B cell (primary cell): ENCODE data around the gene RFC2. TPM values are rescaled to one million over a fixed set of nuclear protein-coding genes. Genes with fewer than 3 reads are reported as not detected.

ENCODE experiments used
- ATAC-seq: fragments of 200-7000 bp; cut with Tn5 transposase; one replicate; pipeline ENCODE4 v1.10.0; 2021; ENCODE audit warnings: low read depth, mild to moderate bottlenecking, moderate number of reproducible peaks, moderate library complexity
- CTCF ChIA-PET: fragments of 350-600 bp; sonication (Branson Sonifier 250); formaldehyde crosslinking; loops from one replicate; lab custom pipeline; 2021; ENCODE audit warnings: antibody characterized with exemption, inconsistent platforms; lab: Charles Lee
- POLR2A ChIA-PET: fragments of 350-600 bp; sonication (Branson Sonifier 250); formaldehyde crosslinking; loops from one replicate; lab custom pipeline; 2021; ENCODE audit warnings: antibody characterized with exemption; lab: Charles Lee
- DNase-seq: peaks from one replicate; pipeline ENCODE4 v3.0.0; 2013
- H2AFZ ChIP-seq: 2 replicates; pipeline ENCODE4 v1.6.1; 2012; ENCODE audit warnings: mild to moderate bottlenecking, low read depth, low read length; ENCODE audit not compliant: insufficient read depth, poor library complexity, severe bottlenecking
- H3K27ac ChIP-seq, 2 donors: 1 replicate in 1 of 2; 2 replicates in 1 of 2; pipeline ENCODE4 v1.5.1; 2012 to 2013; ENCODE audit warnings: low read length in 2 of 2, mild to moderate bottlenecking in 2 of 2, moderate library complexity in 1 of 2
- H3K27me3 ChIP-seq, 4 experiments: fragments of 200-600 bp in 1 of 4; sonication (generic) in 1 of 4; replicated peaks in 1 of 4; 1 replicate in 2 of 4; 2 replicates in 2 of 4; pipeline versions ENCODE4 v1.6.1 to v1.7.0; 2013 to 2016; ENCODE audit warnings: low read length in 3 of 4, mild to moderate bottlenecking in 2 of 4, mixed read lengths in 1 of 4, moderate library complexity in 1 of 4; ENCODE audit not compliant: insufficient read depth in 4 of 4, control insufficient read depth in 3 of 4; ENCODE audit errors: control extremely low read depth in 1 of 4
- H3K36me3 ChIP-seq, 2 experiments: replicated peaks in 1 of 2; 1 replicate in 1 of 2; 2 replicates in 1 of 2; pipeline versions ENCODE4 v1.6.1 to v1.7.1; 2013; ENCODE audit warnings: low read length in 1 of 2; ENCODE audit not compliant: insufficient read depth in 2 of 2, control insufficient read depth in 1 of 2; ENCODE audit errors: control extremely low read depth in 1 of 2, extremely low read depth in 1 of 2
- H3K4me1 ChIP-seq, 2 donors: fragments of 200-600 bp in 1 of 2; sonication (generic) in 1 of 2; 1 replicate in 1 of 2; 2 replicates in 1 of 2; pipeline versions ENCODE4 v1.5.1 to v1.6.1; 2013 to 2017; ENCODE audit warnings: low read length in 2 of 2; ENCODE audit not compliant: control insufficient read depth in 2 of 2, insufficient read depth in 2 of 2
- H3K4me2 ChIP-seq: replicated peaks from 2 replicates; pipeline ENCODE3; 2012; ENCODE audit warnings: mild to moderate bottlenecking, low read depth, low read length; ENCODE audit not compliant: poor library complexity, severe bottlenecking
- H3K4me3 ChIP-seq, 5 experiments: fragments of 200-600 bp in 1 of 5; sonication (generic) in 1 of 5; 1 replicate in 3 of 5; 2 replicates in 2 of 5; pipeline versions ENCODE4 v1.5.1 to v1.7.0; 2011 to 2016; ENCODE audit warnings: low read length in 4 of 5, mild to moderate bottlenecking in 4 of 5, low read depth in 2 of 5, control low read depth in 1 of 5, moderate library complexity in 1 of 5; ENCODE audit not compliant: insufficient read depth in 1 of 5; ENCODE audit errors: control extremely low read depth in 1 of 5, extremely low read depth in 1 of 5
- H3K79me2 ChIP-seq: fragments of 200-600 bp; sonication (generic); one replicate; pipeline ENCODE4 v1.6.0; 2016; ENCODE audit warnings: low read length; ENCODE audit not compliant: control insufficient read depth, insufficient read depth
- H3K9ac ChIP-seq: fragments of 200-600 bp; sonication (generic); 2 replicates; pipeline ENCODE4 v1.6.1; 2017; ENCODE audit warnings: mild to moderate bottlenecking, low read length, moderate library complexity
- H3K9me3 ChIP-seq, 3 donors: one replicate each; pipeline versions ENCODE4 v1.6.1 to v1.7.1; 2013; ENCODE audit warnings: low read length in 2 of 3; ENCODE audit not compliant: control insufficient read depth in 2 of 3, insufficient read depth in 1 of 3; ENCODE audit errors: control extremely low read depth in 1 of 3
- H4K20me1 ChIP-seq: 2 replicates; pipeline ENCODE4 v1.6.0; 2012; ENCODE audit warnings: mild to moderate bottlenecking, low read length; ENCODE audit not compliant: insufficient read depth, control insufficient read depth, poor library complexity, severe bottlenecking
- H3K27ac Mint-ChIP-seq: one replicate; pipeline ENCODE4 v1.8.0; 2021; ENCODE audit warnings: mixed read lengths
- H3K27me3 Mint-ChIP-seq: one replicate; pipeline ENCODE4 v1.8.0; 2021; ENCODE audit warnings: mixed read lengths
- H3K4me1 Mint-ChIP-seq: one replicate; pipeline ENCODE4 v1.8.0; 2021; ENCODE audit warnings: mixed read lengths
- H3K4me3 Mint-ChIP-seq: one replicate; pipeline ENCODE4 v1.8.0; 2021; ENCODE audit warnings: mixed read lengths
- H3K9me3 Mint-ChIP-seq: one replicate; pipeline ENCODE4 v1.8.0; 2022; ENCODE audit warnings: mixed read lengths; ENCODE audit not compliant: insufficient read depth
- EZH2 ChIP-seq: IDR thresholded peaks from 2 replicates; pipeline ENCODE4 v1.6.1; 2012; ENCODE audit warnings: borderline replicate concordance, low read depth, mild to moderate bottlenecking, moderate library complexity, low read length; ENCODE audit not compliant: insufficient read depth, poor library complexity, severe bottlenecking
- WGBS: methylation state at CpG from one replicate; pipeline ENCODE4 v1.1.5; 2013; ENCODE audit warnings: missing lambda C conversion rate; ENCODE audit not compliant: insufficient coverage; 5-methylcytosine and 5-hydroxymethylcytosine counted together
- intact Hi-C: fragments of 100-400 bp; cut with micrococcal nuclease; formaldehyde crosslinking; loops from one replicate; pipeline ENCODE4 v1.10.0; 2022
- polyA plus RNA-seq: library from polyadenylated mRNA; depleted of rRNA; stranded (reverse); fragments of >200 nt; gene quantifications from 2 replicates; pipeline ENCODE4 v1.2.3, GENCODE V29; 2012
- total RNA-seq, 2 donors: library from RNA; stranded (reverse); fragments of 120-200 nt in 1 of 2; gene quantifications; 1 replicate in 1 of 2; 2 replicates in 1 of 2; pipeline versions ENCODE4 v1.2.3 to v1.2.4, GENCODE V29; 2013 to 2022
- TF ChIP-seq, protein P1 (sequence below): fragments of 200-600 bp; IDR thresholded peaks from one replicate; pipeline ENCODE4 v1.8.0; 2022; ENCODE audit warnings: antibody characterized with exemption, mild to moderate bottlenecking

The RFC2 gene
- total and polyA plus RNA-seq, 2 donors (not counting 1 experiment from before 2014, with no cell fraction given) = 20.2 to 36.4 TPM

DNA sequence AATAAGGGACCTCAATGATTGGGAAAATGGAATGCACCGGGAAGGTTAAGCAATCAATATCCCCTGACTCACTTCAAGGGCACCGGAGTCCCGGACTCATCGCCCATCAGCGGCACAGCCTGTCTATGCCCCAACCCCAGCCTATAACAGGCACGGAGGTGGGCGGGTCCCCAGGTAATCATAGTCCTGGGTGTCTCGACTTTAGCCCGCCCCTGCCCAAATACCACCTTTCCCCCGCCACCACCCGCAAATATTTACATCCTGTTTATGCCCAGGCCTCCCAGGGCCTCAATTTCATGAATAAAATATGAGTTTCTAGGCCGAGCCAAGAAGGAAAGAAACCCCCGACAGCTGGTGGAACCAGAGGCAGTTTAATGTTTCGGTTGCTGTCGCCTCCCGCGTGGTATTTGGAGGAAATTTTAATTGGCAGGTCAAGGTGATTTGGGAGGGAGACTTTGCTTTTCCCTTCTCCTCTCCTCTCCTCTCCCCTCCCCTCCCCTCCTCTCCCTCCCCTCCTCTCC, 15.6 kb upstream of the RFC2 start:
- H3K4me1 Mint-ChIP-seq = peaks cover 46% of the 10 kb centered on the region

More for the DNA sequence above, 15.6 kb upstream of the RFC2 start:
- intact Hi-C loops = loop anchor here (1.0 to 5.0 kb wide), 3 partner anchors 16 to 64 kb away; partner anchors contain the start of gene RFC2
- WGBS = 0% methylated on average over 10 of the region's 17 CpGs
- CTCF ChIA-PET = interaction anchor here (1.8 to 8.4 kb wide), 5 partner anchors 15 to 131 kb away, joined by 4 to 56 read pairs (median 13); partner anchors contain the start of genes CLIP2 and RFC2
- Mint-ChIP-seq H3K27ac (peak overlapping the region; percentile 85), H3K27me3 (no peaks in the 10 kb centered on the region), H3K9me3 (no peaks in the 10 kb centered on the region), H3K4me3 (peak overlapping the region; percentile 95)
- DNase-seq (peak; percentile 81), ATAC-seq (peak; percentile 67)
- H3K79me2 ChIP-seq = no peaks in the 10 kb centered on the region
- POLR2A ChIA-PET = interaction anchor here (0.7 to 4.5 kb wide), 5 partner anchors 15 to 1412 kb away, joined by 3 to 34 read pairs (median 3); partner anchors contain the start of gene CLIP2
- H2AFZ ChIP-seq = peak overlapping the region; percentile 82
- H4K20me1 ChIP-seq = no peaks in the 10 kb centered on the region
- TF ChIP-seq, protein P1, sequence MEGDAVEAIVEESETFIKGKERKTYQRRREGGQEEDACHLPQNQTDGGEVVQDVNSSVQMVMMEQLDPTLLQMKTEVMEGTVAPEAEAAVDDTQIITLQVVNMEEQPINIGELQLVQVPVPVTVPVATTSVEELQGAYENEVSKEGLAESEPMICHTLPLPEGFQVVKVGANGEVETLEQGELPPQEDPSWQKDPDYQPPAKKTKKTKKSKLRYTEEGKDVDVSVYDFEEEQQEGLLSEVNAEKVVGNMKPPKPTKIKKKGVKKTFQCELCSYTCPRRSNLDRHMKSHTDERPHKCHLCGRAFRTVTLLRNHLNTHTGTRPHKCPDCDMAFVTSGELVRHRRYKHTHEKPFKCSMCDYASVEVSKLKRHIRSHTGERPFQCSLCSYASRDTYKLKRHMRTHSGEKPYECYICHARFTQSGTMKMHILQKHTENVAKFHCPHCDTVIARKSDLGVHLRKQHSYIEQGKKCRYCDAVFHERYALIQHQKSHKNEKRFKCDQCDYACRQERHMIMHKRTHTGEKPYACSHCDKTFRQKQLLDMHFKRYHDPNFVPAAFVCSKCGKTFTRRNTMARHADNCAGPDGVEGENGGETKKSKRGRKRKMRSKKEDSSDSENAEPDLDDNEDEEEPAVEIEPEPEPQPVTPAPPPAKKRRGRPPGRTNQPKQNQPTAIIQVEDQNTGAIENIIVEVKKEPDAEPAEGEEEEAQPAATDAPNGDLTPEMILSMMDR = no peak
- no peak for TF ChIP-seq EZH2
- no peaks in the 10 kb centered on the region for H3K27me3 ChIP-seq
- no peaks in the 10 kb centered on the region for H3K36me3 ChIP-seq
- H3K27ac ChIP-seq = no peak overlapping the region
- H3K4me2 ChIP-seq = peak overlapping the region; percentile 83
- peak overlapping the region; percentile 82 for H3K9ac ChIP-seq
- H3K9me3 ChIP-seq = no peaks in the 10 kb centered on the region
- H3K4me1 ChIP-seq = peaks cover 23 to 62% of the 10 kb centered on the region in 2 donors
- H3K4me3 ChIP-seq = peak overlapping the region; percentile 36 to 91 (median 72)
